WTC11 (cell line): Measurements from ENCODE around the gene GPR157. TPM values are rescaled to one million over a fixed set of nuclear protein-coding genes. Genes with fewer than 3 reads are reported as not detected.

Source experiments
- ATAC-seq: fragments of 200-7000 bp; cut with Tn5 transposase; 2 replicates; pipeline ENCODE4 v1.10.0; 2021; ENCODE audit warnings: mild to moderate bottlenecking, moderate library complexity
- CTCF ChIA-PET: fragments of 300-600 bp; sonication (Branson Sonifier 250); formaldehyde crosslinking; loops from one replicate; lab custom pipeline; 2021; ENCODE audit warnings: antibody characterized with exemption; lab: Charles Lee
- POLR2A ChIA-PET: fragments of 350-600 bp; sonication (Branson Sonifier 250); formaldehyde crosslinking; loops from one replicate; lab custom pipeline; 2021; ENCODE audit warnings: antibody characterized with exemption; lab: Charles Lee
- DNase-seq: peaks from one replicate; pipeline ENCODE4 v3.0.0; 2021; ENCODE audit warnings: low spot score
- H3K27ac Mint-ChIP-seq: 2 replicates; pipeline ENCODE4 v1.8.0; 2021; ENCODE audit warnings: mixed read lengths
- H3K27me3 Mint-ChIP-seq: 2 replicates; pipeline ENCODE4 v1.8.0; 2021; ENCODE audit warnings: low read depth, mild to moderate bottlenecking, moderate library complexity, mixed read lengths
- H3K36me3 Mint-ChIP-seq: 2 replicates; pipeline ENCODE4 v1.8.0; 2021; ENCODE audit warnings: mixed read lengths
- H3K4me1 Mint-ChIP-seq: 2 replicates; pipeline ENCODE4 v1.8.0; 2022; ENCODE audit warnings: mixed read lengths
- H3K4me3 Mint-ChIP-seq: 2 replicates; pipeline ENCODE4 v1.8.0; 2021; ENCODE audit warnings: mild to moderate bottlenecking, moderate library complexity, mixed read lengths
- H3K9me3 Mint-ChIP-seq: 2 replicates; pipeline ENCODE4 v1.8.0; 2021; ENCODE audit warnings: mixed read lengths
- ATF1 ChIP-seq: sonication (generic); formaldehyde crosslinking; IDR thresholded peaks from 2 replicates; pipeline ENCODE4 v1.8.1; 2023; ENCODE audit warnings: mild to moderate bottlenecking, moderate library complexity, missing genetic modification reagents
- GABPB1 ChIP-seq: sonication (generic); formaldehyde crosslinking; IDR thresholded peaks from 2 replicates; pipeline ENCODE4 v1.8.1; 2023; ENCODE audit warnings: mild to moderate bottlenecking, missing genetic modification reagents
- JAZF1 ChIP-seq: fragments of 250-450 bp; sonication (Bioruptor Pico); IDR thresholded peaks from 2 replicates; pipeline ENCODE4 v1.9.0; 2021; ENCODE audit warnings: moderate library complexity, mild to moderate bottlenecking, inconsistent platforms
- NFE2L1 ChIP-seq: sonication (generic); formaldehyde crosslinking; IDR thresholded peaks from 2 replicates; pipeline ENCODE4 v1.8.1; 2023; ENCODE audit warnings: missing genetic modification reagents
- NR3C1 ChIP-seq: sonication (generic); formaldehyde crosslinking; conservative IDR thresholded peaks from 2 replicates; pipeline ENCODE4 v1.8.1; 2023; ENCODE audit warnings: low read depth, mild to moderate bottlenecking, missing genetic modification reagents
- OVOL2 ChIP-seq: fragments of 250-450 bp; sonication (Bioruptor Pico); IDR thresholded peaks from 2 replicates; pipeline ENCODE4 v1.9.0; 2021; ENCODE audit warnings: mild to moderate bottlenecking, borderline replicate concordance
- RELA ChIP-seq: sonication (generic); formaldehyde crosslinking; IDR thresholded peaks from 2 replicates; pipeline ENCODE4 v1.8.1; 2022; ENCODE audit warnings: missing genetic modification reagents, mild to moderate bottlenecking, borderline replicate concordance
- SP1 ChIP-seq: sonication (generic); formaldehyde crosslinking; conservative IDR thresholded peaks from 2 replicates; pipeline ENCODE4 v1.8.1; 2022; ENCODE audit warnings: missing genetic modification reagents
- TCF7 ChIP-seq: sonication (generic); formaldehyde crosslinking; IDR thresholded peaks from 2 replicates; pipeline ENCODE4 v1.8.0; 2022; ENCODE audit warnings: mild to moderate bottlenecking, low read depth, missing genetic modification reagents, moderate library complexity
- TEAD4 ChIP-seq: sonication (generic); formaldehyde crosslinking; IDR thresholded peaks from 2 replicates; pipeline ENCODE4 v1.8.0; 2022; ENCODE audit warnings: mild to moderate bottlenecking, missing genetic modification reagents
- ZBTB21 ChIP-seq: sonication (generic); formaldehyde crosslinking; IDR thresholded peaks from 2 replicates; pipeline ENCODE4 v1.8.1; 2023; ENCODE audit warnings: mild to moderate bottlenecking, missing genetic modification reagents, borderline replicate concordance
- ZNF423 ChIP-seq: fragments of 250-450 bp; sonication (Bioruptor Pico); IDR thresholded peaks from 2 replicates; pipeline ENCODE4 v2.1.2; 2022; ENCODE audit warnings: mild to moderate bottlenecking, moderate library complexity
- total RNA-seq: library from RNA; stranded (reverse); gene quantifications from 3 replicates; pipeline ENCODE4 v1.2.3, GENCODE V29; 2021
- TF ChIP-seq, protein P1 (sequence below): sonication (generic); formaldehyde crosslinking; IDR thresholded peaks from 2 replicates; pipeline ENCODE4 v1.8.1; 2023; ENCODE audit warnings: mild to moderate bottlenecking, missing genetic modification reagents, borderline replicate concordance
- TF ChIP-seq, protein P2 (sequence below): sonication (generic); formaldehyde crosslinking; IDR thresholded peaks from 2 replicates; pipeline ENCODE4 v1.8.1; 2023; ENCODE audit warnings: mild to moderate bottlenecking, missing genetic modification reagents
- TF ChIP-seq, protein P3 (sequence below): sonication (generic); formaldehyde crosslinking; IDR thresholded peaks from 2 replicates; pipeline ENCODE4 v1.8.1; 2022; ENCODE audit warnings: low read depth, missing genetic modification reagents, borderline replicate concordance
- TF ChIP-seq, protein P4 (sequence below): fragments of 250-450 bp; sonication (Bioruptor Pico); conservative IDR thresholded peaks from 2 replicates; pipeline ENCODE4 v1.9.0; 2021; ENCODE audit warnings: mild to moderate bottlenecking
- TF ChIP-seq, protein P5 (sequence below): sonication (generic); formaldehyde crosslinking; IDR thresholded peaks from 2 replicates; pipeline ENCODE4 v1.8.1; 2023; ENCODE audit warnings: mild to moderate bottlenecking, missing genetic modification reagents, moderate library complexity
- TF ChIP-seq, protein P6 (sequence below): fragments of 250-450 bp; sonication (Bioruptor Pico); IDR thresholded peaks from 2 replicates; pipeline ENCODE4 v1.8.0; 2021; ENCODE audit warnings: mild to moderate bottlenecking

Gene GPR157
- total RNA-seq, 1 experiment from 2014 or later = 6.0 TPM

DNA sequence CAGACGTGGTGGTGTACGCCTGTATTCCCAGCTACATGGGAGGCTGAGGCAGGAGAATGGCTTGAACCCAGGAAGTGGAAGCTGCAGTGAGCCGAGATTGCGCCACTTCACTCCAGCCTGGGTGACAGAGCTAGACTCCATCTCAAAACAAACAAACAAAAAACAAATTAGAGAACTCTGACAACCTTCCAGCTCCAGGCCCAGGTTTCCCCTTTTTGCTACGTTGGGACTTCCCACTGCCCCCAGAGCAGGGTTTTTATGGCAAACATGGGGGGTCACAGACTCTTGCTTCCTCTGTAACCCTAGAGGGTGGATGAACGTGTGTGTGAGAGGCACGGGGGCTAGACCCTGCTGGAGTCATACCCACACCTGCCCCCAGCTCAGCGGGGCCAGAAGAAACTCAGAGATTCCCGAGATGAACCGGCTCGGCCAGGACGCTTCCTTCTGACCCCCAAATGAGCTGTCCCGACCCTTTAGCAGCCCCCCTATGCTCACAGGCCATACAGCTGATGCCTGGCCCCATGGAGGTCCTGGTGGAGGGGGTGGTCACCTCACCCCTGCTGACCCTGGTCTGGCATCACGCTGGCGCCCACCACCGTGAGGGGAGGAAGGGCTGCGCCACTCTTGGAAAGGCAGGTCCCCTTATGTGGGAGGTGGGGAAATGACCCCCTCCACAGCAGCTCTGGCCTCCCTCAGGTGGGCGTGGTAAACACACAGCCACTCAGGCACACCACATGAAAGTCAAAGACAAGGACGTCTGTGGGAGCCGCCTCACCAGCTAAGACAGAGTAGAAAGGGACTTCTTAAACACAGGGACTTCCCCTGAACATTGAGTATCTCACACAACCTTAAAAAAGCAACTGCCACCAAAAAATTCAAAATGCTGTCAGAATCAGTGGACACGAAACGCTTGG is 7.1 kb downstream of the GPR157 start (continued):
- TF ChIP-seq, protein P1, sequence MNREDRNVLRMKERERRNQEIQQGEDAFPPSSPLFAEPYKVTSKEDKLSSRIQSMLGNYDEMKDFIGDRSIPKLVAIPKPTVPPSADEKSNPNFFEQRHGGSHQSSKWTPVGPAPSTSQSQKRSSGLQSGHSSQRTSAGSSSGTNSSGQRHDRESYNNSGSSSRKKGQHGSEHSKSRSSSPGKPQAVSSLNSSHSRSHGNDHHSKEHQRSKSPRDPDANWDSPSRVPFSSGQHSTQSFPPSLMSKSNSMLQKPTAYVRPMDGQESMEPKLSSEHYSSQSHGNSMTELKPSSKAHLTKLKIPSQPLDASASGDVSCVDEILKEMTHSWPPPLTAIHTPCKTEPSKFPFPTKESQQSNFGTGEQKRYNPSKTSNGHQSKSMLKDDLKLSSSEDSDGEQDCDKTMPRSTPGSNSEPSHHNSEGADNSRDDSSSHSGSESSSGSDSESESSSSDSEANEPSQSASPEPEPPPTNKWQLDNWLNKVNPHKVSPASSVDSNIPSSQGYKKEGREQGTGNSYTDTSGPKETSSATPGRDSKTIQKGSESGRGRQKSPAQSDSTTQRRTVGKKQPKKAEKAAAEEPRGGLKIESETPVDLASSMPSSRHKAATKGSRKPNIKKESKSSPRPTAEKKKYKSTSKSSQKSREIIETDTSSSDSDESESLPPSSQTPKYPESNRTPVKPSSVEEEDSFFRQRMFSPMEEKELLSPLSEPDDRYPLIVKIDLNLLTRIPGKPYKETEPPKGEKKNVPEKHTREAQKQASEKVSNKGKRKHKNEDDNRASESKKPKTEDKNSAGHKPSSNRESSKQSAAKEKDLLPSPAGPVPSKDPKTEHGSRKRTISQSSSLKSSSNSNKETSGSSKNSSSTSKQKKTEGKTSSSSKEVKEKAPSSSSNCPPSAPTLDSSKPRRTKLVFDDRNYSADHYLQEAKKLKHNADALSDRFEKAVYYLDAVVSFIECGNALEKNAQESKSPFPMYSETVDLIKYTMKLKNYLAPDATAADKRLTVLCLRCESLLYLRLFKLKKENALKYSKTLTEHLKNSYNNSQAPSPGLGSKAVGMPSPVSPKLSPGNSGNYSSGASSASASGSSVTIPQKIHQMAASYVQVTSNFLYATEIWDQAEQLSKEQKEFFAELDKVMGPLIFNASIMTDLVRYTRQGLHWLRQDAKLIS (CRISPR knock-in tag) = no peak
- TF ChIP-seq ATF1 (CRISPR knock-in tag) (no peak), ZBTB21 (no peak), TEAD4 (CRISPR knock-in tag) (no peak), ZNF423 (CRISPR knock-in tag) (no peak), TCF7 (no peak), OVOL2 (CRISPR knock-in tag) (no peak), NFE2L1 (no peak), SP1 (CRISPR knock-in tag) (no peak), NR3C1 (CRISPR knock-in tag) (no peak), RELA (CRISPR knock-in tag) (no peak), GABPB1 (no peak)
- TF ChIP-seq, protein P2, sequence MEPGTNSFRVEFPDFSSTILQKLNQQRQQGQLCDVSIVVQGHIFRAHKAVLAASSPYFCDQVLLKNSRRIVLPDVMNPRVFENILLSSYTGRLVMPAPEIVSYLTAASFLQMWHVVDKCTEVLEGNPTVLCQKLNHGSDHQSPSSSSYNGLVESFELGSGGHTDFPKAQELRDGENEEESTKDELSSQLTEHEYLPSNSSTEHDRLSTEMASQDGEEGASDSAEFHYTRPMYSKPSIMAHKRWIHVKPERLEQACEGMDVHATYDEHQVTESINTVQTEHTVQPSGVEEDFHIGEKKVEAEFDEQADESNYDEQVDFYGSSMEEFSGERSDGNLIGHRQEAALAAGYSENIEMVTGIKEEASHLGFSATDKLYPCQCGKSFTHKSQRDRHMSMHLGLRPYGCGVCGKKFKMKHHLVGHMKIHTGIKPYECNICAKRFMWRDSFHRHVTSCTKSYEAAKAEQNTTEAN (CRISPR knock-in tag) = no peak
- TF ChIP-seq, protein P3, sequence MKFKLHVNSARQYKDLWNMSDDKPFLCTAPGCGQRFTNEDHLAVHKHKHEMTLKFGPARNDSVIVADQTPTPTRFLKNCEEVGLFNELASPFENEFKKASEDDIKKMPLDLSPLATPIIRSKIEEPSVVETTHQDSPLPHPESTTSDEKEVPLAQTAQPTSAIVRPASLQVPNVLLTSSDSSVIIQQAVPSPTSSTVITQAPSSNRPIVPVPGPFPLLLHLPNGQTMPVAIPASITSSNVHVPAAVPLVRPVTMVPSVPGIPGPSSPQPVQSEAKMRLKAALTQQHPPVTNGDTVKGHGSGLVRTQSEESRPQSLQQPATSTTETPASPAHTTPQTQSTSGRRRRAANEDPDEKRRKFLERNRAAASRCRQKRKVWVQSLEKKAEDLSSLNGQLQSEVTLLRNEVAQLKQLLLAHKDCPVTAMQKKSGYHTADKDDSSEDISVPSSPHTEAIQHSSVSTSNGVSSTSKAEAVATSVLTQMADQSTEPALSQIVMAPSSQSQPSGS (CRISPR knock-in tag) = no peak
- TF ChIP-seq, protein P4, sequence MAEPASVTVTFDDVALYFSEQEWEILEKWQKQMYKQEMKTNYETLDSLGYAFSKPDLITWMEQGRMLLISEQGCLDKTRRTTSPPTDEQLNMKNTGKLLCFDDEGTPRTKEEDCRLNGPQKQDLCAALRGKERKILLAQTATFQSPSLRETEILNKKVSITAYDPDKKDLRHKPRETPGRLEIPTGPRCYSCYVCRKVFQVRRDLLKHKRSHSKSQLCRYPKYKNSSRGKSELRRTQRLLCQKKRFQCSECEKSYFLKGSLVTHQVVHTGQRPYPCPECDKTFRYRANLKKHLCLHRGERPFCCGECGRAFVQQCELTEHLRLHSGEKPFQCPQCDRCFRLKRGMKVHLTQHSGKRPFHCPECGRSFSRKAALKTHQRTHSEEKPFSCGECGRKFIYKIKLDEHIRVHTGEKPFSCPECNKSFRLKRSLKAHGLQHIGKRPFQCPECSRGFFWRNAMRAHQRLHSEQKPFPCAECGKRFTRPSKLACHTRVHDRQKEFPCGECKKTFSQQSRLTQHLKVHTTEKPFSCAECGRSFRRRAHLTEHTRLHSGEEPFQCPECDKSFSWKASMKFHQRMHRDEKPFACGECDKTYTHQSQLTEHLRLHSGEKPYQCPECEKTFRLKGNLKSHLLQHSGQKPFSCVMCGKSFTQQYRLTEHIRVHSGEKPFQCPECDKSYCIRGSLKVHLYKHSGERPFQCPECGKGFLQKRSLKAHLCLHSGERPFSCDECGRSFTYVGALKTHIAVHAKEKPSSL = no peak

DNA sequence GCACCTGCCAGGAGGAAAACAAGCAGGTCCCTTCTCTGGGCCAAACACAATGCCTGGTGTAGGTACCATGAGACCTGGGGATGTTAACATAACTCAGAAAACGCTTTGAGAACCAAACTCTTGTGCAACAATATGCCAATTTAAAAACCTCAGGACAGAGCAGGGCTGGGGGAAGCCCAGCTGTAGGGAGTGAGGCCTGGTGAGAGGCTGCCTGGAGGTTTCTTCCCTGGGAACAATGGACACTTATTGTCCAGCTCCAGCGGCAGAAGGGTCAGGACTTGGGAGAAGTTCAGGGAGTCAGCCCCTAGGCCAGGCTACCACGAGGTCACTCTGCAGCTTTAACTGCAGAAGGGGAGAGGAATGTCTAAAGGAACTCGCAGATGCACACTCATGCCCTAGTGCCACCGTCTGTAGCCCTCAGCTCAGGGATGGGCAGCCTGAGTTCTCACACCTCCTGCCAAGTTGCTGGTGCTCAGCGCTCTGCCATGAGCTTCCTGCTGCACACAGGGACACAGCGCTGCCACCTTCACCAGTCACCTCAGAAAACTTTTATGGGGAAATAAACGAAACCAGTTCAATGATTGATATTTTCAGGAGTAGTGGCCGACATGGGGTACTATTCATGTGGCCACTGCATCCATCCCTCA is 8.5 kb downstream of the GPR157 start:
- H3K27me3 Mint-ChIP-seq = no peaks in the 10 kb centered on the region
- ChIA-PET POLR2A (interaction anchor here (0.5 kb wide), 1 partner anchor 119 kb away, joined by 3 read pairs; no protein-coding TSS in a partner anchor), CTCF (interaction anchor here (0.8 to 2.8 kb wide), 4 partner anchors 10 to 114 kb away, joined by 3 to 14 read pairs (median 4); partner anchors contain the start of gene H6PD)
- peaks cover 4% of the 10 kb centered on the region; the same call in 1 of the 2 replicates for H3K4me1 Mint-ChIP-seq
- ATAC-seq = no peak
- H3K27ac Mint-ChIP-seq = no peak overlapping the region
- no peak overlapping the region for H3K4me3 Mint-ChIP-seq
- no peaks in the 10 kb centered on the region for H3K9me3 Mint-ChIP-seq
- no peak for DNase-seq
- H3K36me3 Mint-ChIP-seq = no peaks in the 10 kb centered on the region
- TF ChIP-seq, protein P5, sequence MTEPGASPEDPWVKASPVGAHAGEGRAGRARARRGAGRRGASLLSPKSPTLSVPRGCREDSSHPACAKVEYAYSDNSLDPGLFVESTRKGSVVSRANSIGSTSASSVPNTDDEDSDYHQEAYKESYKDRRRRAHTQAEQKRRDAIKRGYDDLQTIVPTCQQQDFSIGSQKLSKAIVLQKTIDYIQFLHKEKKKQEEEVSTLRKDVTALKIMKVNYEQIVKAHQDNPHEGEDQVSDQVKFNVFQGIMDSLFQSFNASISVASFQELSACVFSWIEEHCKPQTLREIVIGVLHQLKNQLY (CRISPR knock-in tag) = no peak
- TF ChIP-seq, protein P6, sequence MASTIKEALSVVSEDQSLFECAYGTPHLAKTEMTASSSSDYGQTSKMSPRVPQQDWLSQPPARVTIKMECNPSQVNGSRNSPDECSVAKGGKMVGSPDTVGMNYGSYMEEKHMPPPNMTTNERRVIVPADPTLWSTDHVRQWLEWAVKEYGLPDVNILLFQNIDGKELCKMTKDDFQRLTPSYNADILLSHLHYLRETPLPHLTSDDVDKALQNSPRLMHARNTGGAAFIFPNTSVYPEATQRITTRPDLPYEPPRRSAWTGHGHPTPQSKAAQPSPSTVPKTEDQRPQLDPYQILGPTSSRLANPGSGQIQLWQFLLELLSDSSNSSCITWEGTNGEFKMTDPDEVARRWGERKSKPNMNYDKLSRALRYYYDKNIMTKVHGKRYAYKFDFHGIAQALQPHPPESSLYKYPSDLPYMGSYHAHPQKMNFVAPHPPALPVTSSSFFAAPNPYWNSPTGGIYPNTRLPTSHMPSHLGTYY (CRISPR knock-in tag) = no peak
- TF ChIP-seq ATF1 (CRISPR knock-in tag) = no peak
- TF ChIP-seq JAZF1 (CRISPR knock-in tag) = no peak
- TF ChIP-seq, protein P1 (CRISPR knock-in tag) = no peak
